ENCODE measurements around the gene NCEH1. TPM values are rescaled to one million over a fixed set of nuclear protein-coding genes. Genes with fewer than 3 reads are reported as not detected.
"Not testable (repeated sequence)": the region's sequence is repeated elsewhere in the genome, so short reads cannot be mapped to it uniquely, and the experiment has no call there.

NCEH1 gene
- total RNA-seq, 2 experiments from 2014 or later = 0.33 to 0.50 TPM

DNA sequence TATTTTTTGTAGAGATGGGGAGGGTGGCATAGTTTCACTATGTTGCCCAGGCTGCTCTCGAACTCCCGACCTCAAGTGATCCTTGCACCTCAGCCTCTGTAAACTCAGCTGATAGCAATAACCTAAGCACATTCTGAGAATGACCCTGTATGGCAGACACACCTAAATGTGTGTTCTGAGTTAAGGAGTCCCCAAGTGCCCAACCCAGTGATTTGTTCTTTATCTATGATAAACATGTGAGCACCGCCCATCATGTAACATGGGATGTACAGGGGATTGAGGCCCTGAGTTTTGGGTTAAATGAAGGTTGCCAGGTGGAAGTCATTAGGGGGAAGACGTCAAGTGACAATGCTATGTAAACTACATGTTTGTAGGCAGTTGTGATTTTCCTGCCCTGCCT lies 5.7 kb downstream of the NCEH1 start:
- no peak overlapping the region for H3K27ac Mint-ChIP-seq
- peaks cover 27% of the 10 kb centered on the region for H3K4me1 Mint-ChIP-seq (ENCODE audit: low read depth)
- intact Hi-C loops (cut with DNase I, micrococcal nuclease) = no loop called here
- no peaks in the 10 kb centered on the region for H3K9me3 ChIP-seq (ENCODE audit: control insufficient read depth in 1 of 2, insufficient read depth in 1 of 2, low read length in 2 of 2)
- no peak overlapping the region for H3K27ac ChIP-seq (ENCODE audit: low read depth in 1 of 2, low read length in 2 of 2)
- H3K4me1 ChIP-seq (ENCODE audit: insufficient read depth, low read length) = peaks cover 6% of the 10 kb centered on the region
- peaks cover 2% of the 10 kb centered on the region for H3K36me3 Mint-ChIP-seq (ENCODE audit: low read depth)
- H3K27me3 Mint-ChIP-seq = no peaks in the 10 kb centered on the region
- ChIA-PET POLR2A (no interaction called here), CTCF (no interaction called here)
- TF ChIP-seq CTCF (IDR thresholded peaks at IDR 0.05) = no peak
- no peak for ATAC-seq (ENCODE audit: poor library complexity)
- no peaks in the 10 kb centered on the region for H3K36me3 ChIP-seq (ENCODE audit: insufficient read depth, low read length)
- H3K4me3 Mint-ChIP-seq = no peak overlapping the region
- no peaks in the 10 kb centered on the region for H3K27me3 ChIP-seq (ENCODE audit: control insufficient read depth in 1 of 2, insufficient read depth in 2 of 2, low read length in 2 of 2)
- H3K9me3 Mint-ChIP-seq = no peaks in the 10 kb centered on the region
- H3K4me3 ChIP-seq (ENCODE audit: low read length) = no peak overlapping the region
- no peak for DNase-seq

DNA sequence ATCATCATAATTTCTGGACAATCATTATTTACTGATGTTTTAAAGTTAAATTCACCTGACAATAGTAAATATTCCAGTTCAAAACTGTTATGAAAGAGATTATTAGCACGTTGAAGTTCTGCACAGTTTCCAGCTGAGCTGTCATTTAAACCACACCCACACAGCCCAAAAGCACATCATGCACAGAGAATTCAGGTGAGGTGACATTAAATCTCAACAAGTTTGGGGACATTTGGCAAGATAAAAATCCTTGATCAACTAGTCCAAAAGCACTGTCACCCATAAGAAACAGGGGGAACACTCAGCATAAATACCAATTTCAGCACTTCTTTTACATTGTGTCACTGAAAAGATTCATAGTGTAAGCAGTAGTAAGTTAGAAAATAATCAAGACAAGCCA lies 6.9 kb downstream of the NCEH1 start:
- H3K4me3 Mint-ChIP-seq = no peak overlapping the region
- H3K27me3 Mint-ChIP-seq = no peaks in the 10 kb centered on the region
- no peaks in the 10 kb centered on the region for H3K36me3 Mint-ChIP-seq (ENCODE audit: low read depth)
- ATAC-seq (ENCODE audit: poor library complexity) (no peak), DNase-seq (no peak)
- CTCF ChIA-PET = no interaction called here
- intact Hi-C loops (cut with DNase I, micrococcal nuclease) = no loop called here
- Histone ChIP-seq H3K27me3 (ENCODE audit: control insufficient read depth in 1 of 2, insufficient read depth in 2 of 2, low read length in 2 of 2) (no peaks in the 10 kb centered on the region), H3K9me3 (ENCODE audit: control insufficient read depth in 1 of 2, insufficient read depth in 1 of 2, low read length in 2 of 2) (no peaks in the 10 kb centered on the region), H3K4me3 (ENCODE audit: low read length) (no peak overlapping the region), H3K36me3 (ENCODE audit: insufficient read depth, low read length) (no peaks in the 10 kb centered on the region), H3K27ac (ENCODE audit: low read depth in 1 of 2, low read length in 2 of 2) (no peak overlapping the region), H3K4me1 (ENCODE audit: insufficient read depth, low read length) (no peaks in the 10 kb centered on the region)
- TF ChIP-seq CTCF (IDR thresholded peaks at IDR 0.05) = no peak
- no peak overlapping the region for H3K27ac Mint-ChIP-seq
- H3K9me3 Mint-ChIP-seq = no peaks in the 10 kb centered on the region
- POLR2A ChIA-PET = interaction anchor here (1.1 kb wide), 1 partner anchor 47 kb away, joined by 3 read pairs; the partner anchor contains the start of gene ECT2
- H3K4me1 Mint-ChIP-seq (ENCODE audit: low read depth) = peaks cover 16% of the 10 kb centered on the region

- DNase-seq; H3K36me3 Mint-ChIP-seq (ENCODE audit: low read depth); H3K4me3 Mint-ChIP-seq; H3K27ac ChIP-seq (ENCODE audit: low read depth in 1 of 2, low read length in 2 of 2); POLR2A ChIA-PET; H3K4me3 ChIP-seq (ENCODE audit: low read length); H3K27ac Mint-ChIP-seq; intact Hi-C loops (cut with DNase I, micrococcal nuclease); CTCF ChIA-PET; H3K36me3 ChIP-seq (ENCODE audit: insufficient read depth, low read length); ATAC-seq (ENCODE audit: poor library complexity); H3K9me3 ChIP-seq (ENCODE audit: control insufficient read depth in 1 of 2, insufficient read depth in 1 of 2, low read length in 2 of 2); H3K4me1 ChIP-seq (ENCODE audit: insufficient read depth, low read length); H3K9me3 Mint-ChIP-seq; H3K27me3 Mint-ChIP-seq; H3K27me3 ChIP-seq (ENCODE audit: control insufficient read depth in 1 of 2, insufficient read depth in 2 of 2, low read length in 2 of 2): not testable (repeated sequence)
- peaks cover 10% of the 10 kb centered on the region for H3K4me1 Mint-ChIP-seq (ENCODE audit: low read depth)
These were observed 8.1 kb downstream of the NCEH1 start for GRCh38 chr3:172702731-172703130.

- ATAC-seq (ENCODE audit: poor library complexity) (no peak), DNase-seq (no peak)
- ChIA-PET POLR2A (no interaction called here), CTCF (no interaction called here)
- H3K36me3 ChIP-seq (ENCODE audit: insufficient read depth, low read length) = no peaks in the 10 kb centered on the region
- no peaks in the 10 kb centered on the region for H3K27me3 ChIP-seq (ENCODE audit: control insufficient read depth in 1 of 2, insufficient read depth in 2 of 2, low read length in 2 of 2)
- H3K9me3 ChIP-seq (ENCODE audit: control insufficient read depth in 1 of 2, insufficient read depth in 1 of 2, low read length in 2 of 2) = no peaks in the 10 kb centered on the region
- no peak overlapping the region for H3K27ac Mint-ChIP-seq
- no peaks in the 10 kb centered on the region for H3K9me3 Mint-ChIP-seq
- H3K36me3 Mint-ChIP-seq (ENCODE audit: low read depth) = no peaks in the 10 kb centered on the region
- intact Hi-C loops (cut with DNase I, micrococcal nuclease) = no loop called here
- no peaks in the 10 kb centered on the region for H3K27me3 Mint-ChIP-seq
- no peak overlapping the region for H3K4me3 Mint-ChIP-seq
- H3K4me1 Mint-ChIP-seq (ENCODE audit: low read depth) = peaks cover 10% of the 10 kb centered on the region
- no peak overlapping the region for H3K27ac ChIP-seq (ENCODE audit: low read depth in 1 of 2, low read length in 2 of 2)
- H3K4me3 ChIP-seq (ENCODE audit: low read length) = no peak overlapping the region
- no peak for TF ChIP-seq CTCF (IDR thresholded peaks at IDR 0.05)
- no peaks in the 10 kb centered on the region for H3K4me1 ChIP-seq (ENCODE audit: insufficient read depth, low read length)
These were observed 8.6 kb downstream of the NCEH1 start for GRCh38 chr3:172702256-172702655.
